Measurements from ENCODE around the gene SFMBT2. TPM values are rescaled to one million over a fixed set of nuclear protein-coding genes. Genes with fewer than 3 reads are reported as not detected.
A peak's percentile ranks its signal among the peaks of the same experiment; 100 is the strongest.

The SFMBT2 gene
- total and polyA plus RNA-seq, 2 of the 4 experiments (the other 2 are of a cell fraction): 0.70 to 1.3 TPM

DNA sequence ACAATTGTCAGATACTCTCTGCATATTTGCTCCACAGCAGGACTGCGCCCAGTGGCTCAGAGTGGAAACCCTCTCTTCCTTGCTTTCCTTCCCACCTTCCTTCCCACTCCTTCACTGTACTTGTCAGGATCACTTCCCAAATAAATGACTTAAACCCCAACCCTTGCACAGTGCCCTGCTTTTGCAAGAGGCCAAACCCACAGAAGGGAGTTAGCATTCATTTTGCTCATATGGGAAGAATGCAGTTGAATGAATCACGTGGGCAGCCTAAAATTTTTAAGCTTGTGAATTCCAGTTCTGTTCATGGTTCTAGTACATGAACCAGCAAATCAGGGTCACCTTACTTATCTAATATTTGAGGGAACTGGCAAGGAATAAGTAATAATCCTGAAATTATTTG, 47.7 kb upstream of the SFMBT2 start:
- Histone ChIP-seq H2AK9ac (replicated peaks; ENCODE audit: low read depth, low read length, poor library complexity) (no peak overlapping the region), H2AFZ (replicated peaks; ENCODE audit: low read length, poor library complexity) (no peak overlapping the region), H3K9me3 (ENCODE audit: control insufficient read depth, insufficient read depth, low read length) (no peaks in the 10 kb centered on the region; the same call in 1 of the 2 replicates), H4K91ac (ENCODE audit: insufficient read depth, low read depth, low read length) (no peak overlapping the region), H4K8ac (ENCODE audit: low read depth in 2 of 2, low read length in 2 of 2) (no peak overlapping the region), H3K4me3 (ENCODE audit: insufficient read depth, low read depth, low read length) (no peak overlapping the region), H3K23ac (ENCODE audit: low read depth, low read length) (no peak overlapping the region), H3K4me2 (ENCODE audit: low read depth, low read length) (no peak overlapping the region), H3K27me3 (ENCODE audit: control insufficient read depth, insufficient read depth, low read length) (no peaks in the 10 kb centered on the region), H3K9ac (ENCODE audit: low read depth, low read length) (no peak overlapping the region), H3K18ac (ENCODE audit: low read depth, low read length) (no peak overlapping the region), H2BK20ac (ENCODE audit: low read depth, low read length) (no peak overlapping the region), H2BK120ac (ENCODE audit: low read depth, low read length) (no peak overlapping the region), H3K4ac (ENCODE audit: low read depth, low read length) (no peak overlapping the region), H4K5ac (ENCODE audit: low read depth, low read length) (no peak overlapping the region), H3K79me1 (ENCODE audit: low read depth in 1 of 2, low read length in 2 of 2) (no peaks in the 10 kb centered on the region), H3K14ac (replicated peaks; ENCODE audit: low read depth, low read length) (no peak overlapping the region), H3K56ac (ENCODE audit: extremely low read depth, insufficient read depth, low read length) (no peak overlapping the region), H2BK15ac (ENCODE audit: low read depth, low read length) (no peak overlapping the region), H3K36me3 (ENCODE audit: control insufficient read depth, insufficient read depth, low read length) (no peaks in the 10 kb centered on the region), H4K20me1 (ENCODE audit: insufficient read depth, low read length) (no peaks in the 10 kb centered on the region), H3K27ac (ENCODE audit: insufficient read depth, low read length) (no peak overlapping the region), H3K4me1 (ENCODE audit: control insufficient read depth, insufficient read depth, low read length) (no peaks in the 10 kb centered on the region), H2BK5ac (ENCODE audit: low read depth, low read length, poor library complexity, severe bottlenecking) (no peak overlapping the region), H2AK5ac (ENCODE audit: low read depth, low read length) (no peak overlapping the region), H3K9me1 (ENCODE audit: insufficient read depth, low read length) (no peaks in the 10 kb centered on the region)
- in situ Hi-C loops (cut with MboI; ENCODE audit: low sequenced_read_pairs) (no loop called here), dilution Hi-C loops (cut with HindIII; ENCODE audit: low sequenced_read_pairs, unreplicated experiment) (no loop called here), intact Hi-C loops (cut with micrococcal nuclease) (no loop called here)
- BruUV-seq (replicated peaks): no TSS peak
- DNase-seq: peak; percentile 1
- WGBS, 2 experiments (ENCODE audit: extremely low coverage in 2 of 2, insufficient read length in 1 of 2): no CpG with 5 or more reads among the region's 2 CpGs
- ATAC-seq (ENCODE audit: low read depth): peak; percentile 14; the same call in 1 of the 2 replicates
- POLR2A ChIA-PET (ENCODE audit: unreplicated experiment): no interaction called here
- CTCF ChIA-PET: no interaction called here
- TF ChIP-seq MAZ (IDR thresholded peaks at IDR 0.05; ENCODE audit: borderline replicate concordance, low read depth, low read length) (no peak), RCOR1 (IDR thresholded peaks at IDR 0.05; ENCODE audit: insufficient replicate concordance, low read length) (no peak), ELK1 (IDR thresholded peaks at IDR 0.05; ENCODE audit: borderline replicate concordance, low read depth, low read length) (no peak), RAD21 (IDR thresholded peaks at IDR 0.05; ENCODE audit: low read length) (no peak), POLR2A (IDR thresholded peaks at IDR 0.05; ENCODE audit: low read depth, low read length) (no peak), SMC3 (IDR thresholded peaks at IDR 0.05; ENCODE audit: low read depth, low read length) (no peak), CEBPB (IDR thresholded peaks at IDR 0.05; ENCODE audit: low read depth, low read length) (no peak), RFX5 (IDR thresholded peaks at IDR 0.05; ENCODE audit: low read depth, low read length) (no peak), CHD1 (IDR thresholded peaks at IDR 0.05; ENCODE audit: low read depth, low read length) (no peak), MAFK (IDR thresholded peaks at IDR 0.05; ENCODE audit: low read depth, low read length) (no peak), MXI1 (IDR thresholded peaks at IDR 0.05; ENCODE audit: borderline replicate concordance, low read depth, low read length) (no peak)
- TF ChIP-seq, protein P1, sequence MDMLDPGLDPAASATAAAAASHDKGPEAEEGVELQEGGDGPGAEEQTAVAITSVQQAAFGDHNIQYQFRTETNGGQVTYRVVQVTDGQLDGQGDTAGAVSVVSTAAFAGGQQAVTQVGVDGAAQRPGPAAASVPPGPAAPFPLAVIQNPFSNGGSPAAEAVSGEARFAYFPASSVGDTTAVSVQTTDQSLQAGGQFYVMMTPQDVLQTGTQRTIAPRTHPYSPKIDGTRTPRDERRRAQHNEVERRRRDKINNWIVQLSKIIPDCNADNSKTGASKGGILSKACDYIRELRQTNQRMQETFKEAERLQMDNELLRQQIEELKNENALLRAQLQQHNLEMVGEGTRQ (IDR thresholded peaks at IDR 0.05; ENCODE audit: low read depth, low read length): no peak
- TF ChIP-seq, protein P2, sequence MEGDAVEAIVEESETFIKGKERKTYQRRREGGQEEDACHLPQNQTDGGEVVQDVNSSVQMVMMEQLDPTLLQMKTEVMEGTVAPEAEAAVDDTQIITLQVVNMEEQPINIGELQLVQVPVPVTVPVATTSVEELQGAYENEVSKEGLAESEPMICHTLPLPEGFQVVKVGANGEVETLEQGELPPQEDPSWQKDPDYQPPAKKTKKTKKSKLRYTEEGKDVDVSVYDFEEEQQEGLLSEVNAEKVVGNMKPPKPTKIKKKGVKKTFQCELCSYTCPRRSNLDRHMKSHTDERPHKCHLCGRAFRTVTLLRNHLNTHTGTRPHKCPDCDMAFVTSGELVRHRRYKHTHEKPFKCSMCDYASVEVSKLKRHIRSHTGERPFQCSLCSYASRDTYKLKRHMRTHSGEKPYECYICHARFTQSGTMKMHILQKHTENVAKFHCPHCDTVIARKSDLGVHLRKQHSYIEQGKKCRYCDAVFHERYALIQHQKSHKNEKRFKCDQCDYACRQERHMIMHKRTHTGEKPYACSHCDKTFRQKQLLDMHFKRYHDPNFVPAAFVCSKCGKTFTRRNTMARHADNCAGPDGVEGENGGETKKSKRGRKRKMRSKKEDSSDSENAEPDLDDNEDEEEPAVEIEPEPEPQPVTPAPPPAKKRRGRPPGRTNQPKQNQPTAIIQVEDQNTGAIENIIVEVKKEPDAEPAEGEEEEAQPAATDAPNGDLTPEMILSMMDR (conservative IDR thresholded peaks at IDR 0.05; ENCODE audit: low read depth, low read length): no peak

Measured in IMR-90 (cell line).